GM19239 (cell line): ENCODE measurements around the gene TENM3.

Source experiments
- DNase-seq: peaks from one replicate; pipeline ENCODE4 v3.0.0; 2011; ENCODE audit warnings: low spot score; ENCODE audit not compliant: insufficient read length
- FAIRE-seq: peaks from 2 replicates; lab custom pipeline; 2011; peaks lifted over from hg19 to GRCh38; lab: Jason Lieb, UNC

Gene TENM3

GRCh38 chr4:182745237-182745636 lies 502.0 kb downstream of the TENM3 start:
- FAIRE-seq (no peak), DNase-seq (no peak)

GRCh38 chr4:182746876-182747275 lies 503.7 kb downstream of the TENM3 start:
- DNase-seq (no peak), FAIRE-seq (no peak)

- DNase-seq = no peak
- no peak for FAIRE-seq
Measured at GRCh38 chr4:182748283-182748682, 505.1 kb downstream of the TENM3 start.

- FAIRE-seq (no peak), DNase-seq (no peak)
Measured at GRCh38 chr4:182748949-182749348, 505.7 kb downstream of the TENM3 start.

- FAIRE-seq = no peak
- DNase-seq = no peak
Measured at GRCh38 chr4:182749667-182750167, 506.5 kb downstream of the TENM3 start.

- DNase-seq (no peak), FAIRE-seq (no peak)
Measured at GRCh38 chr4:182752158-182752910, 509.1 kb downstream of the TENM3 start.

- FAIRE-seq (no peak), DNase-seq (no peak)
Measured at GRCh38 chr4:182754895-182755294, 511.7 kb downstream of the TENM3 start.

GRCh38 chr4:182756161-182756690 lies 513.0 kb downstream of the TENM3 start:
- DNase-seq = no peak
- FAIRE-seq = no peak

- no peak for DNase-seq
- FAIRE-seq = no peak
Measured at GRCh38 chr4:182758273-182758672, 515.1 kb downstream of the TENM3 start.

- no peak for FAIRE-seq
- DNase-seq = no peak
Measured at GRCh38 chr4:182760551-182761043, 517.4 kb downstream of the TENM3 start.

- no peak for DNase-seq
- FAIRE-seq = no peak
Measured at GRCh38 chr4:182764137-182764536, 520.9 kb downstream of the TENM3 start.

- FAIRE-seq = no peak
- no peak for DNase-seq
Measured at GRCh38 chr4:182764642-182765041, 521.4 kb downstream of the TENM3 start.

- no peak for FAIRE-seq
- DNase-seq = no peak
Measured at GRCh38 chr4:182765987-182766856, 523.0 kb downstream of the TENM3 start.

GRCh38 chr4:182766857-182767250 lies 523.7 kb downstream of the TENM3 start:
- no peak for FAIRE-seq
- no peak for DNase-seq

GRCh38 chr4:182768838-182769237 lies 525.6 kb downstream of the TENM3 start:
- no peak for FAIRE-seq

GRCh38 chr4:182770259-182770995 lies 527.2 kb downstream of the TENM3 start:
- no peak for FAIRE-seq

More at GRCh38 chr4:182768838-182769237, 525.6 kb downstream of the TENM3 start:
- DNase-seq = no peak

GRCh38 chr4:182770996-182771514 lies 527.9 kb downstream of the TENM3 start:
- FAIRE-seq = no peak
- no peak for DNase-seq

More at GRCh38 chr4:182770259-182770995, 527.2 kb downstream of the TENM3 start:
- no peak for DNase-seq

- no peak for DNase-seq
- FAIRE-seq = no peak
Measured at GRCh38 chr4:182775075-182775474, 531.9 kb downstream of the TENM3 start.

- no peak for DNase-seq
- FAIRE-seq = no peak
Measured at GRCh38 chr4:182776376-182777105, 533.3 kb downstream of the TENM3 start.
